ENCODE data around the gene STK40.

Gene STK40

GRCh38 chr1:36295390-36295789 lies 90.3 kb downstream of the STK40 start:
- H3K4me3 ChIP-seq (ENCODE audit: low read length): no peak overlapping the region
- no peak for TF ChIP-seq ZNF274 (IDR thresholded peaks at IDR 0.05; ENCODE audit: low read depth, low read length)

Data from GM08714 (cell line).